Spinal cord (tissue), 10 donors: ENCODE results near the gene KIF26A. TPM values are rescaled to one million over a fixed set of nuclear protein-coding genes. Genes with fewer than 3 reads are reported as not detected.

Experiments used
- DNase-seq, 6 donors: peaks; one replicate each; pipeline versions ENCODE4 v3.0.0 to v3.0.0-alpha.2; 2013 to 2015; ENCODE audit warnings: low spot score in 6 of 6, low read depth in 4 of 6
- H3K27ac ChIP-seq: one replicate; pipeline ENCODE4 v1.5.1; 2013; ENCODE audit warnings: low read depth, low read length, control low read depth
- H3K27me3 ChIP-seq: one replicate; pipeline ENCODE4 v1.6.1; 2013; ENCODE audit warnings: low read length; ENCODE audit not compliant: control insufficient read depth, insufficient read depth
- H3K36me3 ChIP-seq: one replicate; pipeline ENCODE4 v1.6.1; 2013; ENCODE audit warnings: low read length; ENCODE audit not compliant: control insufficient read depth, insufficient read depth
- H3K4me1 ChIP-seq: one replicate; pipeline ENCODE4 v1.6.1; 2013; ENCODE audit warnings: low read length; ENCODE audit not compliant: control insufficient read depth, insufficient read depth
- H3K4me3 ChIP-seq: one replicate; pipeline ENCODE4 v1.5.1; 2013; ENCODE audit warnings: low read depth, low read length, control low read depth
- H3K9me3 ChIP-seq: one replicate; pipeline ENCODE4 v1.6.1; 2013; ENCODE audit warnings: low read length; ENCODE audit not compliant: control insufficient read depth, insufficient read depth
- whole genome bisulfite sequencing: methylation state at CpG from one replicate; pipeline ENCODE4 v1.1.5; 2013; ENCODE audit warnings: missing lambda C conversion rate; ENCODE audit not compliant: insufficient coverage; 5-methylcytosine and 5-hydroxymethylcytosine counted together
- polyA plus RNA-seq, 2 donors: library from polyadenylated mRNA; unstranded; fragments of 120-200 nt; gene quantifications; one replicate each; pipeline ENCODE4 v1.2.1, GENCODE V29; 2013; ENCODE audit not compliant: insufficient read length in 2 of 2
- total RNA-seq, 2 donors: library from RNA; depleted of rRNA in 1 of 2; stranded (reverse); fragments of 120-200 nt in 1 of 2; fragments of >200 nt in 1 of 2; gene quantifications; one replicate each; pipeline versions ENCODE4 v1.2.3 to v1.2.4, GENCODE V29; 2013 to 2014
- donor health status: healthy.

KIF26A gene
- total and polyA plus RNA-seq, 4 donors = 4.3 to 15.5 (median 10.0) TPM

- peaks cover 2% of the 10 kb centered on the region for H3K36me3 ChIP-seq
- no peak overlapping the region for H3K4me3 ChIP-seq
- H3K4me1 ChIP-seq = peaks cover 8% of the 10 kb centered on the region
- no peak for DNase-seq
- no peaks in the 10 kb centered on the region for H3K9me3 ChIP-seq
- H3K27ac ChIP-seq = no peak overlapping the region
- H3K27me3 ChIP-seq = no peaks in the 10 kb centered on the region
- WGBS = 86% methylated on average over 19 of the region's 19 CpGs
These were observed 31.2 kb upstream of the KIF26A start for GRCh38 chr14:104107101-104107581.

GRCh38 chr14:104107611-104108569 is 30.5 kb upstream of the KIF26A start:
- H3K4me1 ChIP-seq = peaks cover 8% of the 10 kb centered on the region
- no peak overlapping the region for H3K27ac ChIP-seq
- 75% methylated on average over 17 of the region's 32 CpGs for WGBS
- no peak overlapping the region for H3K4me3 ChIP-seq
- no peaks in the 10 kb centered on the region for H3K27me3 ChIP-seq
- H3K36me3 ChIP-seq = peaks cover 2% of the 10 kb centered on the region
- DNase-seq = no peak
- H3K9me3 ChIP-seq = no peaks in the 10 kb centered on the region

- Histone ChIP-seq H3K27me3 (peaks cover 6% of the 10 kb centered on the region), H3K4me3 (no peak overlapping the region), H3K27ac (no peak overlapping the region), H3K4me1 (no peaks in the 10 kb centered on the region), H3K9me3 (no peaks in the 10 kb centered on the region), H3K36me3 (no peaks in the 10 kb centered on the region)
- DNase-seq = no peak
- WGBS = 45% methylated on average over 23 of the region's 26 CpGs
These were observed 29.5 kb upstream of the KIF26A start for GRCh38 chr14:104108570-104109541.

GRCh38 chr14:104109731-104110361 is 28.5 kb upstream of the KIF26A start:
- Histone ChIP-seq H3K36me3 (no peaks in the 10 kb centered on the region), H3K4me3 (no peak overlapping the region), H3K27ac (no peak overlapping the region), H3K4me1 (no peaks in the 10 kb centered on the region), H3K9me3 (no peaks in the 10 kb centered on the region), H3K27me3 (peaks cover 15% of the 10 kb centered on the region)
- WGBS = 90% methylated on average over 24 of the region's 24 CpGs
- no peak for DNase-seq

GRCh38 chr14:104110491-104111209 is 27.7 kb upstream of the KIF26A start:
- Histone ChIP-seq H3K4me1 (no peaks in the 10 kb centered on the region), H3K4me3 (no peak overlapping the region), H3K27me3 (peaks cover 21% of the 10 kb centered on the region), H3K9me3 (no peaks in the 10 kb centered on the region), H3K27ac (no peak overlapping the region), H3K36me3 (no peaks in the 10 kb centered on the region)
- DNase-seq = no peak
- 80% methylated on average over 18 of the region's 18 CpGs for WGBS

GRCh38 chr14:104111301-104112112 is 26.9 kb upstream of the KIF26A start:
- DNase-seq = no peak
- Histone ChIP-seq H3K9me3 (no peaks in the 10 kb centered on the region), H3K27ac (no peak overlapping the region), H3K4me3 (no peak overlapping the region), H3K27me3 (peaks cover 30% of the 10 kb centered on the region), H3K4me1 (peaks cover 4% of the 10 kb centered on the region), H3K36me3 (no peaks in the 10 kb centered on the region)
- WGBS = 83% methylated on average over 16 of the region's 21 CpGs

GRCh38 chr14:104112113-104112505 is 26.3 kb upstream of the KIF26A start:
- peaks cover 32% of the 10 kb centered on the region for H3K27me3 ChIP-seq
- 88% methylated on average over 6 of the region's 6 CpGs for WGBS
- H3K4me1 ChIP-seq = peaks cover 5% of the 10 kb centered on the region

More at GRCh38 chr14:104112113-104112505, 26.3 kb upstream of the KIF26A start:
- Histone ChIP-seq H3K36me3 (no peaks in the 10 kb centered on the region), H3K4me3 (no peak overlapping the region), H3K27ac (no peak overlapping the region), H3K9me3 (no peaks in the 10 kb centered on the region)
- DNase-seq = no peak
